Mammary epithelial cell (primary cell): ENCODE data around the gene APOD.

Source experiments
- CTCF ChIP-seq, 2 donors: IDR thresholded peaks in 1 of 2; conservative IDR thresholded peaks in 1 of 2; 2 replicates each; pipeline ENCODE4 v1.5.1; 2011 to 2012; ENCODE audit warnings: inconsistent platforms in 2 of 2, low read length in 2 of 2, mild to moderate bottlenecking in 2 of 2, control low read depth in 1 of 2, low read depth in 1 of 2; ENCODE audit not compliant: insufficient read depth in 1 of 2; ENCODE audit errors: extremely low read depth in 1 of 2
- EZH2 ChIP-seq: IDR thresholded peaks from 2 replicates; pipeline ENCODE4 v1.6.1; 2012; ENCODE audit warnings: low read length, inconsistent platforms, borderline replicate concordance

- TF ChIP-seq CTCF (conservative IDR thresholded peaks at IDR 0.05 in 1 of 2, IDR thresholded peaks at IDR 0.05 in 1 of 2; ENCODE audit: extremely low read depth in 1 of 2, insufficient read depth in 1 of 2, low read depth in 1 of 2, low read length in 2 of 2) = no peak
- no peak for TF ChIP-seq EZH2
Observed at GRCh38 chr3:195540027-195540426, 43.7 kb downstream of the APOD start.
